Daoy (cell line): ENCODE data around the gene SEMA3E. TPM values are rescaled to one million over a fixed set of nuclear protein-coding genes. Genes with fewer than 3 reads are reported as not detected.

Source experiments
- DNase-seq: peaks from one replicate; pipeline ENCODE4 v3.0.0-alpha.2; 2015; ENCODE audit warnings: low read depth
- total RNA-seq: library from RNA; depleted of rRNA; stranded (reverse); fragments of >200 nt; shearing (Covaris generic); gene quantifications from 2 replicates; pipeline ENCODE4 v1.2.3, GENCODE V29; 2014

Gene SEMA3E
- total RNA-seq, 1 experiment from 2014 or later: 6.0 TPM

DNA sequence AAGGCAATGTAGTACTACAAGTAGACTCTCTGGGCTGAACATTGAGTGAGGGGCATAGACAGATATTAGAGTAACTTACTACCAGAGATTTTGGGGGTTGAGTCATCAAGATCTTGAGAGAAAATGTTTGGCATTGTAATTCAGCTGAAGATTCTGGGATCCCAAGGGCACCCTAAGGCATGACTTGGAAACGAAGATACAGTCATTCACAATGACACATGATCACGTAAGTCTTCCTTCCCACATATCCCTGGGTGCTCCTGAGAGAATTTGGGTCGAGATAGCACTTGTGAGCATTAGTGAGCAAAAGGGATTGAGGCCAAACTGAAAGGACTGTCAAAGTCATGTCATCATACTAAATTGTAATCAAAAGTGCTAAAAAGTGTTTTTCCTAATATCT lies 293.8 kb downstream of the SEMA3E start:
- peak; percentile 2 for DNase-seq

GRCh38 chr7:83347945-83348444 lies 300.9 kb downstream of the SEMA3E start:
- DNase-seq: peak; percentile 63

GRCh38 chr7:83339907-83340306 lies 309.0 kb downstream of the SEMA3E start:
- no peak for DNase-seq

- DNase-seq: no peak
These were observed 310.5 kb downstream of the SEMA3E start for GRCh38 chr7:83338277-83338950.

DNA sequence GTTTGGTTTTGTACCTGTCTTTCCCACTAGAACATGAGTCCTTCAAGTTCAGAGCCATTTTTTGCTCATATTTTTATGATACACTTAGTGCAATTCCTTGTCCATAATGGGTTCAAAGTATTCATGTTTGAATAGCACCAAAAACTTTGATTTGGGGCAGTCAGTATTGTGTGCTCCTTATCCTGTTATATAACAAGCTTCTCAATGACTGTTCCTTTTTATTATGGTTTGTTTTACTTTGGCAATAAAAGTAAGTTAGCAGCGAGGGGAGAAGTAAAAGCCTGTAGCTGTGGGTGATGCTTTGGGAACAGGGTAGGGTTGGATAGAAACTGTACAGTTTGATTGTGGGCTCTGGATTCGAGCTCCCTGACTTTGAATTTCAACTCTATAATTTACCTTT lies 311.9 kb downstream of the SEMA3E start:
- DNase-seq: no peak

GRCh38 chr7:83326223-83326622 lies 322.7 kb downstream of the SEMA3E start:
- DNase-seq: no peak

GRCh38 chr7:83325083-83325482 lies 323.9 kb downstream of the SEMA3E start:
- no peak for DNase-seq

DNA sequence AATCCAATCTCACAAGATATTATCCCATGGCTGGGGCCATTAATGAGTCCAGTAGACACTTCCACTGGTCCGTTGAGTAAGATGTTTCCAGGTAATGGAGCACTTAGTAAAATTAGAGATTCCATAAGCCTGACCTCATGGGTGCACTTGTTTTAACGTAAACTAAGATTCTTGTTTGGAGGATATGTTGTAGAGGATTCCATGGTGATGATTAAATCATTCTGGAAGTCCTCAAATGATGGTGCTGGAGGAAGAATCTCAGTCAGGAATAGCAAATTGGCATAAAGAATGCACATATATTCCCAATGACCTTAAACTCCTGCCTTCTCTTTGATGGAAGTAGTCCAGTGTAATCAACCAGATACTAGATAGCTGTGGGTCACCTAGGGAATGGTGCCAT lies 324.3 kb downstream of the SEMA3E start:
- DNase-seq: no peak

DNA sequence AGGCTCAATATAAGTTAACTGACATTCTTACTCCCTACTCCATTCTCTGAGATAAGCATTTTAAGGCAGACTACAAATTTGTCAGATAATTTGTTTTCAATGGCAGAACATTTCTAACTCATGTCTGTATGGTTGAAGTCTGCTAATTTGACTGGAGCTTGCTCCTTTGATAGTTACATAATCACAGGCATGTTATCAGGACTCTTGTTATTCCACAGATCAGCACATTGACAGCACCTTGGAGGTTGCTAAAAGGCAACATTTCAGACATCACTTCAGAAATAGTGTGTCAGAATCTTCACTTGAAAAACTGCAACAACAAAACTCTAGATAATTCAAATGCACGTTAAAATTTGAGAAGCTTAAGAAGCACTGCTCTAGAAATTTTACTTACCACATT lies 327.9 kb downstream of the SEMA3E start:
- DNase-seq: no peak

DNA sequence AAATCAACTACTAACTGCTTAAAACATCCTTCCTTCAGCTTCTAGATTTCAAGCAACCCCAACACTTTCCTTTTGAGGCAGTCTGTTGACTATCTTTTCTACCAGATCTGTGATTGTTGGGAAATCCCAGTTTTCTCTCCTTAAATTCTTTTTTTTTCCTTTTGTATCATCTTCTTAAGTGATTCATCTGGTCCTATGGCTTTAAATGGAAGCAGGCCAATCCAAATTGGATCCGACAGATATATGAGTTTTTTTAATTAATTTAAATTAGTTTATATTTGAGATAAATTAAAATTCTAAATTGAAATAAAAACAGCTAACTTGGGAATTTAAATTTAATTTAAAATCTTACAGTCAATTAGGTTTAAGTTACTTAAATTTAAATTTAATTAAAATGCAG lies 335.0 kb downstream of the SEMA3E start:
- DNase-seq: no peak
